Measurements from ENCODE around the gene OBSCN.
A peak's percentile ranks its signal among the peaks of the same experiment; 100 is the strongest.

The OBSCN gene

DNA sequence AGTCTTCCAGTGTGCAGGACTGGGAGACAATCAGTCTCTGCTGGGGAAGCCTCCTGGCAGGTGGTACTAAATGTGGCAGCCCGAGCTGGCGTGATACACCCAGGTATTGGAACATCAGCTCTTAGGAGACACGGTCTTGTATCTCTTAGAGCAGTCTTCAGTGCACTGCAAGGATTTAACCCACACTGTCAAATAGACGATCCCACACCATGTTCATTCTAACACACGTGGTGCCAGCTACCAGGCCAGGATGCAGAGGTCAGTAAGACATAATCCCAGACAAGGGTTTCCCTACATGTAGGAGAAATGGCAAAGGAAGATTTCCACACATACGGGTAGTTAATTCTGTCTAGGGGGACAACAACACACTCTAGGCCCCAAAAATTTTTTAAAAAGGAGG lies 190.1 kb downstream of the OBSCN start:
- Histone ChIP-seq H3K36me3 (replicated peaks) (peaks cover 62% of the 10 kb centered on the region), H3K27me3 (ENCODE audit: low read depth) (no peaks in the 10 kb centered on the region), H3K4me3 (no peak overlapping the region), H3K4me1 (no peaks in the 10 kb centered on the region), H3K9me3 (no peaks in the 10 kb centered on the region)
- in situ Hi-C loops (cut with MboI; ENCODE audit: low sequenced_read_pairs): no loop called here
- no peak for DNase-seq (ENCODE audit: low spot score in 2 of 2)

- peaks cover 64% of the 10 kb centered on the region for H3K36me3 ChIP-seq (replicated peaks)
Measured at GRCh38 chr1:228398741-228399461, 191.1 kb downstream of the OBSCN start.

GRCh38 chr1:228399531-228400236 lies 191.8 kb downstream of the OBSCN start:
- Histone ChIP-seq H3K36me3 (replicated peaks) (peaks cover 59% of the 10 kb centered on the region), H3K4me1 (peaks cover 5% of the 10 kb centered on the region; the same call in 1 of the 2 replicates), H3K27me3 (ENCODE audit: low read depth) (no peaks in the 10 kb centered on the region), H3K9me3 (no peaks in the 10 kb centered on the region), H3K4me3 (no peak overlapping the region)
- DNase-seq (ENCODE audit: low spot score in 2 of 2): no peak
- in situ Hi-C loops (cut with MboI; ENCODE audit: low sequenced_read_pairs): no loop called here

More at GRCh38 chr1:228398741-228399461, 191.1 kb downstream of the OBSCN start:
- in situ Hi-C loops (cut with MboI; ENCODE audit: low sequenced_read_pairs): no loop called here
- no peak for DNase-seq (ENCODE audit: low spot score in 2 of 2)
- H3K27me3 ChIP-seq (ENCODE audit: low read depth): no peaks in the 10 kb centered on the region
- no peak overlapping the region for H3K4me3 ChIP-seq
- H3K4me1 ChIP-seq: no peaks in the 10 kb centered on the region
- H3K9me3 ChIP-seq: no peaks in the 10 kb centered on the region

- Histone ChIP-seq H3K27me3 (ENCODE audit: low read depth) (no peaks in the 10 kb centered on the region), H3K9me3 (no peaks in the 10 kb centered on the region), H3K4me1 (peaks cover 8% of the 10 kb centered on the region; the same call in 1 of the 2 replicates), H3K36me3 (replicated peaks) (peaks cover 56% of the 10 kb centered on the region), H3K4me3 (no peak overlapping the region)
- no peak for DNase-seq (ENCODE audit: low spot score in 2 of 2)
- in situ Hi-C loops (cut with MboI; ENCODE audit: low sequenced_read_pairs): no loop called here
Measured at GRCh38 chr1:228400237-228400651, 192.4 kb downstream of the OBSCN start.

DNA sequence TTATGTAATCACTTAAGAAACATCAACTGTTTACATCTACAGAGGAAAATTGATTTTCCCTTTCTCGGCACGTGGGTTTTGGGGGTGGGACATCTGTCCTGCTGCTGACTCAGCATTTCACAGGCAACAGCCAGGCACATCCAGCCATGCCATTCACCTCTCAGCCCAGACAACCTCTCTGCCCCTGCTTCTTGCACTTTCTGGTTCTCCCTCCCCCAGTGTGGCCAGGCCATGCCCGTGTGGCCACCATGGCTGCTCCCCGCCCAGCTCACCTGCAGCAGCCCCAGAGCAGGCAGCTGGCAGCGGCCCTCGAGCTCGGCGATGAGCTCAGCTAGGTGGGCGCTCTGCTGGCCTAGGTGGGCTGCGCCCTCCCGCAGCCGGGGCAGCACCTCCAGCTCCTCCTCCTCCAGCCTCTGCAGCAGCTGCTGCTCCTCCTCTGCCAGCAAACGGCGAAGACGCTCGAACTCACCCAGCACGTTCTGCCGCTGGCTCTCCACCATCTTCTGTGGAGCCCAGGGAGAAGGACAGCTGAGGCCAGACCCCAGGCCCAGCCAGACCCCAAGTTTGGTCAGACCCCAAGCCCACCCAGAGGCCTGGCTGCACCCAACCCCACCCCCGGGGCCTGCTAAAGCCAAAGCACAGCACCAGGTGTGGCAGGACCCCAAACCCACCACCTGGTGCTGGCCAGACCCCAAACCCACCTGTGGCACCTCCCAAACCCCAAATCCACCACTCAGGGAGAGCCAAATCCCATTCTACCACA lies 193.0 kb downstream of the OBSCN start:
- peaks cover 8% of the 10 kb centered on the region; the same call in 1 of the 2 replicates for H3K4me1 ChIP-seq
- H3K4me3 ChIP-seq: no peak overlapping the region
- no peaks in the 10 kb centered on the region for H3K9me3 ChIP-seq
- H3K27me3 ChIP-seq (ENCODE audit: low read depth): no peaks in the 10 kb centered on the region
- DNase-seq (ENCODE audit: low spot score in 2 of 2): no peak
- H3K36me3 ChIP-seq (replicated peaks): peaks cover 53% of the 10 kb centered on the region
- in situ Hi-C loops (cut with MboI; ENCODE audit: low sequenced_read_pairs): no loop called here

DNA sequence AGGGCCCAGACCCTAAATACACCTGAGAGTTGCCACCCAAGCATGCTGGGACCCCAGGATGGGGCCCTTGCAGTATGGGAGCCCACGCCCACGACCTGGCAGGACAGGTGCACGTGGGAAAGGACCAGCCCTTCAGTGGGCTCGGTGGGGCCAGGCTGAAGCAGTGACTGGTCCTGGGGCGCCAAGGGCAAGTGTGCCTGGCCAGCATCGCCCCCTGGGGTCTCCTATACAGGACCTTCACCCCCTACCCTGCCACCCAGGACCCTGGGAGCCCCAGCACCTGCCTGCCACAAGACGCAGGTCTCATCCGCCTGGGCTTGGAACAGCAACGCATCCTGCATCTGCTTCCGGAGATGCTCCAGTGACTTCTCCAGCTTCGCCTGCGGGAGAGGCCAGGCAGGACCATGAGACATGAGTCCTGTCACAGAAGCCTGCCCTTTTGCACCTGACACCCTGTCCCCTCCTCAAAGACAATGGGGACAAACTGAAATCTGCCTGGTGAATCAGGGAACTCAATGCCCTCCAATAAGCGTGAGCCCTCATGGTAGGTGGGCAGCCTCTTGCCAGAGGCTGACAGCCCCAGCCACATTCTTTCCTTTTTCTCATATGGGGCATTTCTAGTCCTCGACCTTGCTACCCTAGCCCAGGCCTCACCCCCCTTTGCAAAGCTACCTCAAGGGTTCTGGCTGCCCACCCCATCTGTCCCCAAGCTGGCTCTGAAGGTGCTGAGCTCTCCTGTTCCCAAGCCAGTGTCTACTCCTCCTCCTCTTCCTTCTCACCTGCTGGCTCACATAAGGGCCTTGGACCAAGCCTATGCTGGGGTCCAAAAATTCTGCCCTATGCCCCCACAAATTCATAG lies 194.2 kb downstream of the OBSCN start:
- Histone ChIP-seq H3K36me3 (replicated peaks) (peaks cover 42% of the 10 kb centered on the region), H3K4me1 (peaks cover 8% of the 10 kb centered on the region; the same call in 1 of the 2 replicates)

DNA sequence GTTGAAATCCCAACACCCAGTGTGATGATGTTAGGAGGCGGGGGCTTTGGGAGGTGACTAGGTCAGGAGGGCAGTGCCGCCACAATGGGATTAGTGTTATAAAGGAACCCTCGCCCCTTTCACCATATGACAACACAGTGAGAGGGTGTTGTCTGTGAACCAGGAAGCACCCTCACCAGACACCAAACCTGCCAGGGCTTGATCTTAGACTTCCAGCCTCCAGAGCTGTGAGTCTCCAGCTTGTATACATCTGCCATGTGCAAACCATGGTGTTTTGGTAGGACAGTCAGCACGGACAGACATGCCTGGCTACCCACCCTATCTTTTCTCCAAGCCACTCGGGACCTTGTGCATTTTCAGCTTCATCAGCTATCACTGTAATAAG lies 194.8 kb downstream of the OBSCN start:
- no peak overlapping the region for H3K4me3 ChIP-seq
- no peaks in the 10 kb centered on the region for H3K9me3 ChIP-seq
- H3K27me3 ChIP-seq (ENCODE audit: low read depth): no peaks in the 10 kb centered on the region
- in situ Hi-C loops (cut with MboI; ENCODE audit: low sequenced_read_pairs): no loop called here
- peaks cover 42% of the 10 kb centered on the region for H3K36me3 ChIP-seq (replicated peaks)
- H3K4me1 ChIP-seq: peaks cover 8% of the 10 kb centered on the region; the same call in 1 of the 2 replicates
- no peak for DNase-seq (ENCODE audit: low spot score in 2 of 2)

More for the DNA sequence above, 194.2 kb downstream of the OBSCN start:
- no peaks in the 10 kb centered on the region for H3K27me3 ChIP-seq (ENCODE audit: low read depth)
- H3K9me3 ChIP-seq: no peaks in the 10 kb centered on the region
- in situ Hi-C loops (cut with MboI; ENCODE audit: low sequenced_read_pairs): no loop called here
- H3K4me3 ChIP-seq: no peak overlapping the region
- DNase-seq (ENCODE audit: low spot score in 2 of 2): no peak

- Histone ChIP-seq H3K27me3 (ENCODE audit: low read depth) (no peaks in the 10 kb centered on the region), H3K4me3 (no peak overlapping the region), H3K4me1 (peaks cover 8% of the 10 kb centered on the region; the same call in 1 of the 2 replicates), H3K36me3 (replicated peaks) (peaks cover 37% of the 10 kb centered on the region), H3K9me3 (no peaks in the 10 kb centered on the region)
- no peak for DNase-seq (ENCODE audit: low spot score in 2 of 2)
- in situ Hi-C loops (cut with MboI; ENCODE audit: low sequenced_read_pairs): no loop called here
Measured at GRCh38 chr1:228403231-228403631, 195.4 kb downstream of the OBSCN start.

DNA sequence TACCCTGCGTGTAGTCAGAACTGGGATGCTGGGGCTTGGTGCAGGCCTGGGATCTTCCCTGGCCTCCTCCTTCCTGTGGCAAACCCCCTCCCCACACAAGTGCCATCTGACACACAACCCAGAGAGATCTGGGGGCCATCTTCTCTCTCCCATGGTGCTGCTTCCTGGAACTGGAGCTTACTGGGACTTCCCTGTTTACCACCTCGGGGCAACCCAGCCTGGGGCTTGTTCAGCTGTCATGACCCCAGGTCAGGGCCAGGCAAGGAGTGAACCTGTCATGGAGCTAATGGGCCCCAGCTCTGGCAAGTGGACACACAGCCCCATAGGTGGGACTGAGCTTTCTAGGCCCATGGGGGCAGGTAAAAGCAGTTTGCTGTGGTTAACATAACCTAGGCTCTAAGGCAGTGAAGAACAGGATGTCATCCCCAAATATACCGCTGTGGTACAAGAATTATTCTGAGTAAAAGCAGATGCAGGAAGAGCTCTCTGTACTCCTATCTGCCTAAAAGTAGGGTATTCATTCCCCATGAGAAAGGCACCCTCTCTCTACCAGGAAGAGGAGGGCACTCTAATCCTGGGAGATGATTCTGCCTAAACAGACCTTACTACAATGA lies 196.4 kb downstream of the OBSCN start:
- H3K36me3 ChIP-seq (replicated peaks): peaks cover 33% of the 10 kb centered on the region
- H3K4me3 ChIP-seq: peak overlapping the region; percentile 5
- no peak for DNase-seq (ENCODE audit: low spot score in 2 of 2)
- H3K9me3 ChIP-seq: no peaks in the 10 kb centered on the region
- H3K4me1 ChIP-seq: peaks cover 8% of the 10 kb centered on the region; the same call in 1 of the 2 replicates
- in situ Hi-C loops (cut with MboI; ENCODE audit: low sequenced_read_pairs): no loop called here
- H3K27me3 ChIP-seq (ENCODE audit: low read depth): no peaks in the 10 kb centered on the region

DNA sequence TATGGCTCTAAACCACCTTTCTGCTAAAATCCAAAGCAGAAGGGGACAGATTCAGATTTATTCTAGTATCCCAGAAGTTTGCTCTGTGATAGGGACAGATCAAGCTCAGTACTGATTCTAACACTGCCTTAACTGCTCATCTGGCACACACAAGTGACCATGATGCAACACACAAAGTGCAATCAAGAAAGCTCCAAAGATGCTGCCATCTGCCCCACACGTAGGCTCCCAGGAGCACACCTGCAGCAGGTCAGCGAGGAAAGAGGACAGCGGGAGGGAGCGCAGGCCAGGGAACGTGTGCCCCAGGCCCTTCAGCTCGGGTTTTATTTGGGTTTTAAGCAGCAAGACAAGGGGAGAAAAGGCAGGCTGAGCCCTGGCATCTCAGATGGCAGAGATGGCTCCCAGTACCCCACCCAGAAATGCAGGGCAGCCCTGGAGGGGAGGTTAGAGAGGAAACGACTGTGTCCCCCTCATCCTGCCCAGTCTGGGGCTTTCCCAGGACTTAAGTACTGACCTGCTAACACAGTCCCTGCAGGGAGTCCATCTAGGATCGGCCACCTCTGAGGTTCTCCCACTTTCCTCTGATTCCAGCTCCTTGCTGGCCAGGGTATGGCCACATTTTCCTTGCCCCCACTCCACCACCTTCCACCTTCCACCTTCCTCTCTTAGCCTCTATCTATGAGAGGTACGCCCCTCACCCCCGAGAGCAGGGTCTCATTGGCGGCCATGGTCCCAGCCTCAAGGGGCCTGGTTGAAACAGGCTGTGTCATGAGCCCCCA lies 197.5 kb downstream of the OBSCN start:
- H3K27me3 ChIP-seq (ENCODE audit: low read depth): no peaks in the 10 kb centered on the region
- H3K36me3 ChIP-seq (replicated peaks): peaks cover 28% of the 10 kb centered on the region
- no peak for DNase-seq (ENCODE audit: low spot score in 2 of 2)
- no peaks in the 10 kb centered on the region for H3K9me3 ChIP-seq
- H3K4me1 ChIP-seq: peaks cover 8% of the 10 kb centered on the region; the same call in 1 of the 2 replicates
- in situ Hi-C loops (cut with MboI; ENCODE audit: low sequenced_read_pairs): no loop called here
- peak overlapping the region; percentile 84 for H3K4me3 ChIP-seq

GRCh38 chr1:228405979-228406228 lies 198.1 kb downstream of the OBSCN start:
- Histone ChIP-seq H3K9me3 (no peaks in the 10 kb centered on the region), H3K4me3 (peak overlapping the region; percentile 84), H3K4me1 (peaks cover 8% of the 10 kb centered on the region; the same call in 1 of the 2 replicates), H3K36me3 (replicated peaks) (peaks cover 23% of the 10 kb centered on the region), H3K27me3 (ENCODE audit: low read depth) (no peaks in the 10 kb centered on the region)
- in situ Hi-C loops (cut with MboI; ENCODE audit: low sequenced_read_pairs): no loop called here
- no peak for DNase-seq (ENCODE audit: low spot score in 2 of 2)
